Body of pancreas (tissue), 4 donors: ENCODE data around the gene TAF5L.

Experiments used
- CTCF ChIP-seq, 7 experiments: fragments of 450-650 bp in 4 of 7; fragments of 200-600 bp in 3 of 7; sonication (generic) in 3 of 7; IDR thresholded peaks; one replicate each; pipeline ENCODE4 v1.5.1; 2016 to 2019; ENCODE audit warnings: antibody characterized with exemption in 7 of 7
- POLR2A ChIP-seq, 3 donors: fragments of 450-650 bp; IDR thresholded peaks; one replicate each; pipeline ENCODE4 v1.6.1; 2016; ENCODE audit warnings: antibody characterized with exemption in 3 of 3, mild to moderate bottlenecking in 2 of 3

- no peak for TF ChIP-seq CTCF (IDR thresholded peaks at IDR 0.05)
- no peak for TF ChIP-seq POLR2A (IDR thresholded peaks at IDR 0.05)
Measured at GRCh38 chr1:229674042-229674441, 48.1 kb upstream of the TAF5L start.
